Subcutaneous adipose tissue (tissue), 4 donors: Measurements from ENCODE around the gene GGCT. TPM values are rescaled to one million over a fixed set of nuclear protein-coding genes. Genes with fewer than 3 reads are reported as not detected.

Experiments
- CTCF ChIP-seq: fragments of 450-650 bp; IDR thresholded peaks from one replicate; pipeline ENCODE4 v1.5.1; 2016; ENCODE audit warnings: low read depth, mild to moderate bottlenecking, control low read depth, antibody characterized with exemption, moderate library complexity
- total RNA-seq, 4 donors: library from RNA; depleted of rRNA; stranded (reverse); fragments of >200 nt; gene quantifications; one replicate each; pipeline ENCODE4 v1.1.0, GENCODE V29; 2016

The GGCT gene
- total RNA-seq, 4 donors from 2014 or later = 24.4 to 271 (median 92.0) TPM

GRCh38 chr7:30468791-30469190 lies 35.8 kb downstream of the GGCT start:
- TF ChIP-seq CTCF = no peak

- TF ChIP-seq CTCF = no peak
Measured at GRCh38 chr7:30468041-30468440, 36.6 kb downstream of the GGCT start.

- TF ChIP-seq CTCF = no peak
Measured at GRCh38 chr7:30467271-30467670, 37.4 kb downstream of the GGCT start.

- TF ChIP-seq CTCF = no peak
Measured at GRCh38 chr7:30466266-30466665, 38.4 kb downstream of the GGCT start.

- no peak for TF ChIP-seq CTCF
Measured at GRCh38 chr7:30465811-30466180, 38.8 kb downstream of the GGCT start.

- TF ChIP-seq CTCF = no peak
Measured at GRCh38 chr7:30465046-30465810, 39.4 kb downstream of the GGCT start.

GRCh38 chr7:30464231-30464671 lies 40.4 kb downstream of the GGCT start:
- no peak for TF ChIP-seq CTCF
